Caco-2 (cell line): ENCODE results near the gene PDE5A. TPM values are rescaled to one million over a fixed set of nuclear protein-coding genes. Genes with fewer than 3 reads are reported as not detected.

ENCODE experiments used
- BruUV-seq: library from RNA; stranded (reverse); fragments of 400-500 nt; replicated peaks from 2 replicates; lab custom pipeline; 2021; lab: Mats Ljungman, UMichigan
- CTCF ChIA-PET: fragments of 300-600 bp; sonication (Branson Sonifier 250); formaldehyde crosslinking; loops from one replicate; lab custom pipeline; 2022; ENCODE audit warnings: antibody characterized with exemption; lab: Charles Lee
- POLR2A ChIA-PET: fragments of 300-600 bp; sonication (Branson Sonifier 250); formaldehyde crosslinking; loops from one replicate; lab custom pipeline; 2022; ENCODE audit warnings: antibody characterized with exemption; lab: Charles Lee
- DNase-seq, 2 experiments: peaks; one replicate each; pipeline versions ENCODE4 v3.0.0 to v3.0.0-alpha.2; 2020 to 2022
- H3K27me3 ChIP-seq: replicated peaks from 2 replicates; pipeline ENCODE4 v1.6.0; 2011; ENCODE audit warnings: low read length; ENCODE audit not compliant: control insufficient read depth, insufficient read depth
- H3K36me3 ChIP-seq: 2 replicates; pipeline ENCODE4 v1.5.1; 2011; ENCODE audit warnings: low read length; ENCODE audit not compliant: control insufficient read depth, insufficient read depth
- H3K4me1 ChIP-seq: fragments of 250-450 bp; sonication (Bioruptor Pico); 2 replicates; pipeline ENCODE4 v1.5.1; 2020; ENCODE audit warnings: mild to moderate bottlenecking
- H3K4me3 ChIP-seq: 2 replicates; pipeline ENCODE4 v1.5.1; 2011; ENCODE audit warnings: low read depth, mild to moderate bottlenecking, control low read depth, low read length
- H3K9me3 ChIP-seq: fragments of 250-450 bp; sonication (Bioruptor Pico); 2 replicates; pipeline ENCODE4 v1.5.1; 2020; ENCODE audit warnings: mild to moderate bottlenecking, moderate library complexity
- H3K27ac Mint-ChIP-seq: one replicate; pipeline ENCODE4 v1.8.0; 2022; ENCODE audit warnings: mixed read lengths; ENCODE audit not compliant: unreplicated experiment
- H3K27me3 Mint-ChIP-seq: one replicate; pipeline ENCODE4 v1.8.0; 2022; ENCODE audit warnings: mixed read lengths; ENCODE audit not compliant: insufficient read depth, unreplicated experiment
- H3K36me3 Mint-ChIP-seq: one replicate; pipeline ENCODE4 v1.8.0; 2022; ENCODE audit warnings: mild to moderate bottlenecking, mixed read lengths; ENCODE audit not compliant: insufficient read depth, unreplicated experiment
- H3K4me1 Mint-ChIP-seq: one replicate; pipeline ENCODE4 v1.8.0; 2022; ENCODE audit warnings: low read depth, mixed read lengths; ENCODE audit not compliant: unreplicated experiment
- H3K4me3 Mint-ChIP-seq: one replicate; pipeline ENCODE4 v1.8.0; 2022; ENCODE audit warnings: mild to moderate bottlenecking, moderate library complexity, mixed read lengths; ENCODE audit not compliant: unreplicated experiment
- H3K9me3 Mint-ChIP-seq: one replicate; pipeline ENCODE4 v1.8.0; 2022; ENCODE audit warnings: mixed read lengths; ENCODE audit not compliant: unreplicated experiment
- CTCF ChIP-seq, 2 experiments: fragments of 200-600 bp in 1 of 2; IDR thresholded peaks; 1 replicate in 1 of 2; 2 replicates in 1 of 2; pipeline versions ENCODE4 v1.5.1 to v1.8.0; 2011 to 2022; ENCODE audit warnings: antibody characterized with exemption in 1 of 2, control low read depth in 1 of 2, inconsistent platforms in 1 of 2, low read depth in 1 of 2, low read length in 1 of 2, mild to moderate bottlenecking in 1 of 2, moderate library complexity in 1 of 2; ENCODE audit not compliant: insufficient read depth in 1 of 2, severe bottlenecking in 1 of 2, unreplicated experiment in 1 of 2
- intact Hi-C: fragments of 100-400 bp; cut with micrococcal nuclease; formaldehyde crosslinking; loops from one replicate; pipeline ENCODE4 v1.10.0; 2022; ENCODE audit not compliant: unreplicated experiment
- total RNA-seq: library from RNA; stranded (reverse); gene quantifications from 2 replicates; pipeline ENCODE4 v1.2.3, GENCODE V29; 2022

PDE5A gene
- total RNA-seq, 1 experiment from 2014 or later = 7.9 TPM

- H3K27me3 Mint-ChIP-seq = no peaks in the 10 kb centered on the region
- TF ChIP-seq CTCF (IDR thresholded peaks at IDR 0.05; ENCODE audit: insufficient read depth in 1 of 2, low read depth in 1 of 2, low read length in 1 of 2, severe bottlenecking in 1 of 2, unreplicated experiment in 1 of 2) = no peak
These were observed 5.6 kb downstream of the PDE5A start for GRCh38 chr4:119623025-119623424.

GRCh38 chr4:119615068-119615719 lies 13.4 kb downstream of the PDE5A start:
- Mint-ChIP-seq H3K9me3 (no peaks in the 10 kb centered on the region), H3K27me3 (no peaks in the 10 kb centered on the region), H3K27ac (no peak overlapping the region), H3K36me3 (no peaks in the 10 kb centered on the region), H3K4me3 (no peak overlapping the region), H3K4me1 (no peaks in the 10 kb centered on the region)
- intact Hi-C loops = no loop called here
- ChIA-PET CTCF (interaction anchor here (0.5 kb wide), 1 partner anchor 13 kb away, joined by 3 read pairs; the partner anchor contains the start of gene PDE5A), POLR2A (no interaction called here)
- Histone ChIP-seq H3K27me3 (no peaks in the 10 kb centered on the region), H3K9me3 (no peaks in the 10 kb centered on the region), H3K4me1 (no peaks in the 10 kb centered on the region), H3K36me3 (no peaks in the 10 kb centered on the region), H3K4me3 (no peak overlapping the region)
- TF ChIP-seq CTCF (IDR thresholded peaks at IDR 0.05; ENCODE audit: insufficient read depth in 1 of 2, low read depth in 1 of 2, low read length in 1 of 2, severe bottlenecking in 1 of 2, unreplicated experiment in 1 of 2) = no peak
- no TSS peak for BruUV-seq
- DNase-seq = no peak

More at GRCh38 chr4:119623025-119623424, 5.6 kb downstream of the PDE5A start:
- Mint-ChIP-seq H3K36me3 (no peaks in the 10 kb centered on the region), H3K27ac (no peak overlapping the region), H3K4me3 (no peak overlapping the region), H3K9me3 (no peaks in the 10 kb centered on the region), H3K4me1 (no peaks in the 10 kb centered on the region)
- Histone ChIP-seq H3K27me3 (no peaks in the 10 kb centered on the region), H3K9me3 (no peaks in the 10 kb centered on the region), H3K36me3 (no peaks in the 10 kb centered on the region), H3K4me3 (no peak overlapping the region), H3K4me1 (no peaks in the 10 kb centered on the region)
- BruUV-seq = no TSS peak
- POLR2A ChIA-PET = no interaction called here
- CTCF ChIA-PET = no interaction called here
- no peak for DNase-seq
- intact Hi-C loops = no loop called here

GRCh38 chr4:119604266-119604665 lies 24.3 kb downstream of the PDE5A start:
- Histone ChIP-seq H3K27me3 (no peaks in the 10 kb centered on the region), H3K36me3 (no peaks in the 10 kb centered on the region), H3K4me3 (no peak overlapping the region), H3K4me1 (no peaks in the 10 kb centered on the region), H3K9me3 (peaks cover 4% of the 10 kb centered on the region; the same call in 1 of the 2 replicates)
- Mint-ChIP-seq H3K27me3 (no peaks in the 10 kb centered on the region), H3K4me1 (no peaks in the 10 kb centered on the region), H3K4me3 (no peak overlapping the region), H3K36me3 (no peaks in the 10 kb centered on the region), H3K9me3 (peaks cover 6% of the 10 kb centered on the region), H3K27ac (no peak overlapping the region)
- POLR2A ChIA-PET = no interaction called here
- DNase-seq = no peak
- intact Hi-C loops = no loop called here
- no peak for TF ChIP-seq CTCF (IDR thresholded peaks at IDR 0.05; ENCODE audit: insufficient read depth in 1 of 2, low read depth in 1 of 2, low read length in 1 of 2, severe bottlenecking in 1 of 2, unreplicated experiment in 1 of 2)
- CTCF ChIA-PET = no interaction called here
- BruUV-seq = no TSS peak
